HepG2 (cell line): ENCODE measurements around the gene C22orf39. TPM values are rescaled to one million over a fixed set of nuclear protein-coding genes. Genes with fewer than 3 reads are reported as not detected.

Experiments used
- AKAP8 ChIP-seq: sonication (generic); formaldehyde crosslinking; IDR thresholded peaks from 2 replicates; pipeline ENCODE4 v1.5.1; 2020; ENCODE audit warnings: mild to moderate bottlenecking, missing genetic modification reagents
- AKNA ChIP-seq: sonication (generic); formaldehyde crosslinking; IDR thresholded peaks from 2 replicates; pipeline ENCODE4 v1.4.0; 2020; ENCODE audit warnings: missing genetic modification reagents, borderline replicate concordance
- ARID2 ChIP-seq: sonication (generic); formaldehyde crosslinking; IDR thresholded peaks from 2 replicates; pipeline ENCODE4 v1.8.1; 2022; ENCODE audit warnings: mild to moderate bottlenecking, missing genetic modification reagents, borderline replicate concordance
- CBFB ChIP-seq: sonication (generic); formaldehyde crosslinking; IDR thresholded peaks from 2 replicates; pipeline ENCODE4 v1.4.0; 2020; ENCODE audit warnings: missing genetic modification reagents
- HOXA3 ChIP-seq: sonication (generic); formaldehyde crosslinking; IDR thresholded peaks from 2 replicates; pipeline ENCODE4 v1.5.0; 2020; ENCODE audit warnings: missing genetic modification reagents
- HOXD1 ChIP-seq: sonication (generic); formaldehyde crosslinking; IDR thresholded peaks from 2 replicates; pipeline ENCODE4 v1.5.0; 2020; ENCODE audit warnings: missing genetic modification reagents
- NFIB ChIP-seq: sonication (generic); formaldehyde crosslinking; IDR thresholded peaks from 2 replicates; pipeline ENCODE4 v1.9.0; 2021; ENCODE audit warnings: missing genetic modification reagents, mild to moderate bottlenecking, borderline replicate concordance
- NFIC ChIP-seq: IDR thresholded peaks from 2 replicates; pipeline ENCODE4 v1.6.1; 2012; ENCODE audit warnings: mild to moderate bottlenecking, low read length, inconsistent platforms
- SP4 ChIP-seq: sonication (generic); formaldehyde crosslinking; IDR thresholded peaks from 2 replicates; pipeline ENCODE4 v1.8.1; 2023; ENCODE audit warnings: mild to moderate bottlenecking, missing genetic modification reagents
- TGIF2 ChIP-seq: IDR thresholded peaks from 2 replicates; pipeline ENCODE4 v1.6.1; 2016; ENCODE audit warnings: control low read depth, missing compliant biosample characterization
- ZBTB26 ChIP-seq: IDR thresholded peaks from 2 replicates; pipeline ENCODE4 v1.6.1; 2016; ENCODE audit warnings: missing compliant biosample characterization, missing genetic modification reagents, borderline replicate concordance
- ZBTB37 ChIP-seq: sonication (generic); formaldehyde crosslinking; IDR thresholded peaks from 2 replicates; pipeline ENCODE4 v1.4.0; 2020; ENCODE audit warnings: mild to moderate bottlenecking, missing genetic modification reagents
- ZKSCAN1 ChIP-seq: fragments of 150-350 bp; IDR thresholded peaks from 2 replicates; pipeline ENCODE4 v1.6.1; 2014; ENCODE audit warnings: low read length
- ZMAT3 ChIP-seq: sonication (generic); formaldehyde crosslinking; conservative IDR thresholded peaks from 2 replicates; pipeline ENCODE4 v1.7.0; 2021; ENCODE audit warnings: missing genetic modification reagents
- ZNF10 ChIP-seq: sonication (generic); formaldehyde crosslinking; IDR thresholded peaks from 2 replicates; pipeline ENCODE4 v1.4.0; 2020; ENCODE audit warnings: mild to moderate bottlenecking, low read depth, missing genetic modification reagents, borderline replicate concordance
- ZNF367 ChIP-seq: sonication (generic); formaldehyde crosslinking; IDR thresholded peaks from 2 replicates; pipeline ENCODE4 v1.4.0; 2020; ENCODE audit warnings: missing genetic modification reagents, borderline replicate concordance
- ZNF512 ChIP-seq: sonication (generic); formaldehyde crosslinking; IDR thresholded peaks from 2 replicates; pipeline ENCODE4 v1.4.0; 2020; ENCODE audit warnings: mild to moderate bottlenecking, missing genetic modification reagents
- ZNF615 ChIP-seq: sonication (generic); formaldehyde crosslinking; IDR thresholded peaks from 2 replicates; pipeline ENCODE4 v1.5.0; 2020; ENCODE audit warnings: mild to moderate bottlenecking, missing genetic modification reagents, borderline replicate concordance
- ZNF616 ChIP-seq: sonication (generic); formaldehyde crosslinking; IDR thresholded peaks from 2 replicates; pipeline ENCODE4 v1.5.0; 2020; ENCODE audit warnings: low read depth, mild to moderate bottlenecking, missing genetic modification reagents
- ZNF792 ChIP-seq: IDR thresholded peaks from 2 replicates; pipeline ENCODE4 v1.6.1; 2016
- polyA plus RNA-seq, 8 experiments: library from polyadenylated mRNA; depleted of rRNA in 3 of 8; stranded (reverse) in 7 of 8; unstranded in 1 of 8; fragments of >200 nt; fragmentation: Illumina TruSeq in 4 of 8; extraction: Trizol in 4 of 8; gene quantifications; 2 replicates each; pipeline versions ENCODE4 v1.2.1 to v1.2.3, GENCODE V29; 2011 to 2016; ENCODE audit warnings: low read depth in 4 of 8, missing spikeins in 1 of 8, mixed read lengths in 1 of 8; ENCODE audit not compliant: insufficient read depth in 1 of 8
- total RNA-seq, 5 experiments: library from RNA; depleted of rRNA; stranded (reverse); fragments of >200 nt; fragmentation: Illumina TruSeq; extraction: Trizol; gene quantifications; 2 replicates each; pipeline ENCODE4 v1.2.3, GENCODE V29; 2016; ENCODE audit warnings: low read depth in 1 of 5

Gene C22orf39
- total and polyA plus RNA-seq, 2 of the 13 experiments (the other 11 are each of a cell fraction or from before 2014, with no cell fraction given) = 23.4 to 26.4 TPM

- TF ChIP-seq ZNF616 (CRISPR knock-in tag) = no peak
- no peak for TF ChIP-seq ZNF10 (CRISPR knock-in tag)
- no peak for TF ChIP-seq ZBTB37 (CRISPR knock-in tag)
- TF ChIP-seq ZNF367 (CRISPR knock-in tag) = no peak
- peak; percentile 65; the same call in 1 of the 2 replicates for TF ChIP-seq CBFB
- TF ChIP-seq HOXD1 = peak; percentile 31; the same call in 1 of the 2 replicates
- TF ChIP-seq AKAP8 = no peak
- no peak for TF ChIP-seq NFIB (CRISPR knock-in tag)
- TF ChIP-seq ZNF512 (CRISPR knock-in tag) = no peak
- no peak for TF ChIP-seq AKNA (CRISPR knock-in tag)
- TF ChIP-seq ARID2 = peak; percentile 39; the same call in 1 of the 2 replicates
- peak; percentile 32; the same call in 1 of the 2 replicates for TF ChIP-seq TGIF2 (CRISPR knock-in tag)
- no peak for TF ChIP-seq NFIC
- TF ChIP-seq ZNF792 (CRISPR knock-in tag) = no peak
- peak; percentile 6; the same call in 1 of the 2 replicates for TF ChIP-seq HOXA3 (CRISPR knock-in tag)
- peak; percentile 75; the same call in 1 of the 2 replicates for TF ChIP-seq ZMAT3 (CRISPR knock-in tag)
- TF ChIP-seq ZBTB26 (CRISPR knock-in tag) = no peak
- TF ChIP-seq ZKSCAN1 = no peak
- no peak for TF ChIP-seq SP4 (CRISPR knock-in tag)
- no peak for TF ChIP-seq ZNF615 (CRISPR knock-in tag)
Observed at GRCh38 chr22:19430890-19431541, 16.5 kb downstream of the C22orf39 start (continued).
